ENCODE measurements around the gene SKI.

Gene SKI

DNA sequence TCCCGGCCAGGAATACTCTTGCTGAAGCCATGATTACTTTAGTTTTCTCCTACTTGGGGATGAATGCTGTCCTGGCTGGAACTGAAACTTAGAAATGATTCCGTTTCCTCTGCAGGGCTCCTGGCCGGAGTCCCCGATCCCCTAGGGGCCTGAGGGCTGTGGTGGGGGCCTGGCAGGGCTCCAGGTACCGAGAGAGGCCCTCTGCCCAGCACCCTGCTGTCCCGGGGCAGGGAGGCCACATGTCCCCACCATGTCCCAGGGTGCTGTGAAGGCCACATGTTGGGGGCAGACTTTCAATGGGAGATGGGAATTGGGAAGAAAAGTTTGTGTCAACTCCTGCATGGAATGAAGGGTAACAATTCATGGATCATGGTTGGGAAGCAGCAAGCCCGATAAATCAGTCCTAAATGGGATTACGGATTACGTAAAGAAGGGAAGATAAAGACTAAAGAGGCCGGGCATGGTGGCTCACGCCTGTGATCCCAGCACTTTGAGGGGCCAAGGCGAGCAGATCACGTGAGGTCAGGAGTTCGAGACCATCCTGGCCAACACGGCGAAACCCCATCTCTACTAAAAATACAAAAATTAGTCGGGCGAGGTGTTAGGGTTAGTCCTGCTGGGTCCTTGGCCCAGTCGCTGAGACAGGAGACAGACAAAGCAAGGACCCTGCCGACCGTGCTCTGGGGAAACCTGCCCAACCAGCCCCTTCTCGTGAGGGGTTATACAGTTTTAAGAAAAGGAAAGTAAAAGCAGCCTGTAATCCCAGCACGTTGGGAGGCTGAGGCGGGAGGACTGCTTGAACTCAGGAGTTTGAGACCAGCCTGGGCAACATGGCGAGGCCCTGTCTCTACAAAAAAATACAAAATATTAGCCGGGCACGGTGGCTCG is 125.7 kb downstream of the SKI start:
- DNase-seq (ENCODE audit: low read depth): no peak

DNA sequence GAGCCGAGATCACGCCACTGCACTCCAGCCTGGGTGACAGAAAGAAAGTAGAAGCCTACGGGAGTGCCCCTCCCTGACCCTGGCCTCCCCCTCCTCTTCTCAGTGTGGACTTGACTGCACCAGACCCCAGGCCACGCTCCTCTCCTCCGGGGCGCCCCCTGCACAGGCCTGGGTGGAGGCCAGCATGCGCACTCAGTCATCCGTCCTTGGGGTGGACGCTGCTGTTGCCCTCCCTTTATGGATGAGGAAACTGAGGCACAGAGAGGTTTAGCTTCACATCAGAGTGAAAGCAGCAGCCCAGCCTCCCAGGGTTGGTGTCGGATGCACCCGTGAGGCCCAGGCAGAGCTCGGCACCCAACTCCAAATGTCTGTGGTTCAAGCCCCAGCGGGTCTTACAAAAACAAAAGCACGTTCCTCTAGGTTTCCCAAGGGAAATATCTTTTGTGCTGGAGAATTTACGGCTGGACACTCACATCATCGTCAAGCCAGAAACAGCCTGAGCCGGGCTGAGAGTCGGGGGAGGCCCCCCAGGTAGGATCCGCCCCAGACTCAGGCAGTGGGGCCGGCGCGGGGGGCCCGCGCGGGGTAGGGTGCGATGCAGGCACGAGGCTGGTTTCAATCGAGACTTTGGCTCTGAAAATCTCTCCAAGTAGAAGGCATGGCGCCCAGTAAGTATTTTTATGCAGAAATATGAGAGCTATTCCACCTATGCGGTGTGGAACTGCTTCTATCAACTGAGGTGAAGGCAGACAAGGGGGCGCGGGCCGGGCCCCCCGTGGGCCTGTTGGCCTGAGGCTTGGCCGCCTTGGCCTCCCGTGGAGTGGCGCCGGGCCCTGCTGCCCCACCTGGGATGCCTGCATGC is 126.6 kb downstream of the SKI start:
- no peak for DNase-seq (ENCODE audit: low read depth)

DNA sequence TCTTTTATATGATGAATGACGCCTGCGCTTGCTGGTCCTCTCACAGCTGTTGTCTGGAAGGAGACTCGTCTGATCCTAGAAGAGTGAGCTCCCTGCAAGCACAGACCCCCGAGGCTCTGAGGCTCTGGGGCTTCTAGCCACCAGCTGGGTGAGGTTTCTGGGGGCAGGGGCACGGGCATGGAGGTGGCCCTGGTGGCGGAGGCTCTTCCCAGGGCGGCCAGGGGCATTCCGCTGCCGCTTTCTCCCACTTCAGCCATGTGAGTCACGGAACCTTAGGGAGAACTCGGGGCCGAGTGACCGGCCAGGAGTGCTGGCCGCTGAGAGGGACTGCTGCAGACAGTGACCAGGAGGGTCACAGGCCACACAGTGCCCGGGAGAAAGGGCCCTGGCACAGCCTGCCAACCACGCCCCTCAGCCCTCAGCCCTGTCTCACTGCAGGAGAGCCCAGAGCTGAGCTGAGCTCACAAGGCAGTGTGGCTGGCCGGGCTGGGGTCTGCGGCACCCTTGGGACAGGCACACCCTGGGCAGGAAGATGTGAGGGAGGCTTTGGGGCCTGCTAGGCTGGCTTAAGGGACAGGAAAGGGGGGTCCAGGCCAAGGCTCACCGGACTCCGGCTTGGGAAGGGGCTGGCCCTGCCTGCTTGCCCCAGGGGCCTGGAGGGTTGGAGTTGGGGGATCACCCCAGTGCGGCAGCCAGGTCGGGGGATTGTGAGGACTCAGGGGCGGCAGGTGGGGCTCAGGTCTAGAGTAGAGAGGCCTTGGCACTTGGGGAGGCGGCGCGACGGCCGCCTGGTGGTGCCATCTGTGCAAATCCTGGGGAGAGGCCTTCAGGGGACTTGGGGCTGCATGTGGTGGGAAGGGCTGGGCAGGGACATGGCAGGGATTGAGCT is 127.5 kb downstream of the SKI start:
- DNase-seq (ENCODE audit: low read depth): no peak

DNA sequence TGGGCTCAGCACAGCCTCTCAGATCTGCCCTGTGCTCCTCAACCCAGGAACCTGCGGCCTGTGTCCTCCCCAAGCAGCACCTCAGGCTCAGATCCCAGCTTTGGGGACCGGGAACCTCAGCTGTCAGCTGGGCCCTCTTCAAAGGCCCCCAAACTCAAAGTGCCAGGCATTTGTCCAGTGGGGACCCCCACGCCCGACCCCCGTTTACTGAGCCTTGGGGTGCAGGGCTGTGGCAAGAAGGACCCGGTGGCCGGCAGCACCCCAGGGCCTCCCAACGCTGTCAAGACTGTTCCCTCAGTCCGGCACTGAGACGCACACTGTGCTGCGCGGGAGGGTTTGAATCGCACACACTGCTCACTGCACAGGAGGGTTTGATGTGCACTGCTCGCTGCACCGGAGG is 128.3 kb downstream of the SKI start:
- DNase-seq (ENCODE audit: low read depth): no peak

DNA sequence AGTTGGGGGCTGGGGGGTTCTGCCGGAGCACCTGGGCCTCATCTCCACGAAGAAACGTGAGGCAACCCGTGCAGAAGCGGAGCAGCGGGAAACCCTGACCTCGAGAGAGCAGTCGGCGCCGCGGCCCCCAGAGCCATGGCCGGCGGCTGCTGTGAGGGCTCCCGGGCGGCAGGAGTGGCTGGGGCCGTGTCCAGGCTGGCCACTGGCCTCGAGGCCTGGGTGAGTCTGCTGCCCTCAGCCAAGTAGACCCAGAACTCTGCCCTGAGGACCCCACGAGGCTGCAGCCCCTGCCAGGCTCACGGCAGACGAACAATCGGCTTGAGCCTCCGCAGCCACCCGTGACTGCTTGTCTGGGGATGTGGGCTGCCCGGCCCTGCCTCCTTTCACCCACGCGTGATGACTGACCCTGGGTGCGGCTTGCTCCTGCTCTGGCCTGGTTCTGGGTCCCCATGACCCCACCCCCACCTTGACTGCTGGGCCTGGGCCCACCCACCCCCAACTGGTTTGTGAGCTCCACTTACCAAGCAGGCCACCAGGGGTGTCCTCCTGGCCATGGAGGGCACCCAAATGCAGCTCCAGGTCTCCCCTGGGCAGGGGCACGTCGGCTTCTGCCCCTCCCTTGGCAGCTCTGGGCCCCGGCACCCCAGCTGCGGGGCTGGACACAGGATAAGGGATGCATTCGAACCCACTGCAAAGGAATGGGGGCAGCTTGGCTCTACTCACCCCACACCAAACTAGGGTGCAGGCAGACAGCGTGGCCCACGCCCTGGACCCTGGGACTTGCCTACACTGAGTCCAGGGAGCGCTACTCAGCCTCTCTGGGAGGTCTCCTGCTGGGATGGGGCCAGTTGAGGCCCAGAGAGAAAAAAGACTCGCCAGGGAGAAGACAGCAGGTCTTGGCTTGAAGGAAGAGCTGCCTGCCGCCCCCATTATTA is 129.1 kb downstream of the SKI start:
- DNase-seq (ENCODE audit: low read depth): no peak

DNA sequence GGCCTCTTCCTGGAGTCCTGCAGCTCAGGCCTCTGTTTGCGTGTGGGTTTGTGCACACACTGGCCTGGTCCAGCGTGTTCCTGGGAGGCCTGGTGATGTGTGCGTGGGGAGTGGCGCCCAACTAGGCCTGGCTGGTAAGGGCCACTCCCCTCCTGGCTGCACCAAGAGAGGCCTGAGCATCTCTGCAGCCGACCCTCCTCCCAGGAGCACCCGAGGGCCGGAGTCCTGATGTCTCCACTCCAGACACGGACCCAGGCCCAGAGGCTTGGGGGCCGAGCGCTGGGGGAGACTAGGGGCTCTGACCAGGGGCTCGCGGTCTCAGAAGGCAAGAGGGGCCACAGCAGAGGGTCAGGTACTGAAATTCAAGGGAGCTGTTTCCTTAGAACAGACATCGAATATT is 130.0 kb downstream of the SKI start:
- DNase-seq (ENCODE audit: low read depth): no peak

DNA sequence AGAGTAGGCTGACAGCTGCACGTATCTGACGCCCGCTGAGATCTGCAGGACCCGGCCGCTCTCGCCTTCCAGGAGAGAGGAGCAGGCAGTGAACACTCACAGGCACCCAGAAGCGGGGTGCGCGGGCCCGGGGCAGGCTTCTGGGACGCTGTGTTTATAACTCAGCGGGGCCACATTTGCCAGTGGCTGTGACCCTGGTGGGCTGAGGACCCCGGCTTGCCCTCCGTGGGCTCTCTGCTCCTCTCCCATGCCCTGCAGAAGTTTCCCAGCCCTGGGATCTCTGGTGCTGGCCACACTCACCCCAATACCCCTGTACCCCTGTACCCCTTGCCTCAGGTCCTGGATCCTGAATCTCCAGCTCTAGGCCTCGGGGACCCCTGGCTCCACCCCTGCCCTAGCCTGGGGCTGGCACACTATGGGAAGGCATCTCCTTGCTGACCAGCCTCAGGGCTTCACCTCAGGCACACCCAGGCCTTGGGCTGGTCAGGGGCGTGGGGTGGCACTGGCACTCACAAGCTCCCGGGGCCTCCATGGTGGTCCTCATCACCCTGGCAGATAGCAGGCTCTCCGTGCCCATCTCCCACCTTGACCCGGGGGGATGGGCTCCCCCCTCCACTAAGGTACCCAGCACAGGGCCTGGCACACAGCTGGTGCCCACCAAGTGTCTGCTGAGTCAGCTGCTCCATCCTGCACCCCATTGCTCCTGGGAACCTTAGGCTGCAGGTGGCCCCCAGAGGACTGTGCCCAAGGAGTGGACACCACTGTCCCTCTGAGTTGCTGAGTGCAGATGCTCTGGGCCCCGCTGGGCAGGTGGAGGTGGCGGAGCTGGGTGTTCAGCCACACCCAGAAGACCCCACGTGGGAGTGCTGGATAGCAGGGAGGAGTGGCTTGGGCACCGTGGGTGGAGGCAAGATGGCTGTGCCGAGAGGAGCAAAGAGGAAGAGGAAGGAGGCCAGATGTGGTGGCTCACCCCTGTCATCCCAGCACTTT is 130.8 kb downstream of the SKI start:
- no peak for DNase-seq (ENCODE audit: low read depth)

Measured in stimulated activated CD8-positive, alpha-beta memory T cell treated with anti-CD3 and anti-CD28 coated beads, Interleukin-12 subunit alpha, Interleukin-12 subunit beta, amount 100 ng/mL, for 1 hour (primary cell).